Loucy (cell line): ENCODE results near the gene UBR4.

Source experiments
- CTCF ChIP-seq: fragments of 200-600 bp; sonication (generic); conservative IDR thresholded peaks from 2 replicates; pipeline ENCODE4 v1.5.1; 2014; ENCODE audit warnings: mild to moderate bottlenecking, antibody characterized with exemption, low read length
- EZH2phosphoT487 ChIP-seq: fragments of 200-600 bp; IDR thresholded peaks from 2 replicates; pipeline ENCODE4 v1.6.1; 2018; ENCODE audit warnings: antibody characterized with exemption, mild to moderate bottlenecking, moderate library complexity, borderline replicate concordance

GRCh38 chr1:19250629-19251304, 40.7 kb upstream of the UBR4 start:
- TF ChIP-seq CTCF (no peak), EZH2phosphoT487 (no peak)
